Gastrocnemius medialis (tissue), 4 donors: Measurements from ENCODE around the gene TIAM2. TPM values are rescaled to one million over a fixed set of nuclear protein-coding genes. Genes with fewer than 3 reads are reported as not detected.

Experiments
- ATAC-seq, 2 donors: fragments of 150-250 bp; one replicate each; pipeline ENCODE4 v1.9.1; 2016
- DNase-seq, 2 donors: peaks; one replicate each; pipeline ENCODE4 v3.0.0-alpha.2; 2019
- H3K27ac ChIP-seq, 4 donors: fragments of 200-600 bp; sonication (generic); 1 replicate in 1 of 4; 2 replicates in 3 of 4; pipeline ENCODE4 v1.5.1; 2016 to 2018; ENCODE audit warnings: mild to moderate bottlenecking in 2 of 4, moderate library complexity in 1 of 4
- H3K27me3 ChIP-seq, 3 donors: fragments of 200-600 bp; sonication (generic) in 2 of 3; 1 replicate in 1 of 3; 2 replicates in 2 of 3; pipeline versions ENCODE4 v1.5.1 to v1.6.0; 2016 to 2019; ENCODE audit warnings: mild to moderate bottlenecking in 1 of 3, moderate library complexity in 1 of 3
- H3K36me3 ChIP-seq, 2 donors: fragments of 200-600 bp; sonication (generic) in 1 of 2; one replicate each; pipeline ENCODE4 v1.5.1; 2017 to 2018
- H3K4me1 ChIP-seq, 2 donors: fragments of 200-600 bp; sonication (generic) in 1 of 2; one replicate each; pipeline ENCODE4 v1.5.1; 2016 to 2017; ENCODE audit warnings: mild to moderate bottlenecking in 2 of 2
- H3K4me3 ChIP-seq, 4 donors: fragments of 200-600 bp; sonication (generic) in 3 of 4; 1 replicate in 1 of 4; 2 replicates in 3 of 4; pipeline ENCODE4 v1.5.1; 2016 to 2019; ENCODE audit warnings: mild to moderate bottlenecking in 2 of 4
- H3K9me3 ChIP-seq, 3 donors: fragments of 200-600 bp; sonication (generic) in 2 of 3; 1 replicate in 1 of 3; 2 replicates in 2 of 3; pipeline ENCODE4 v1.5.1; 2016 to 2019
- CTCF ChIP-seq, 5 experiments: fragments of 450-650 bp in 3 of 5; fragments of 200-600 bp in 2 of 5; sonication (generic) in 2 of 5; IDR thresholded peaks in 4 of 5; conservative IDR thresholded peaks in 1 of 5; 1 replicate in 4 of 5; 2 replicates in 1 of 5; pipeline ENCODE4 v1.5.1; 2016 to 2019; ENCODE audit warnings: antibody characterized with exemption in 5 of 5, mild to moderate bottlenecking in 3 of 5, moderate library complexity in 3 of 5
- POLR2A ChIP-seq, 2 donors: fragments of 450-650 bp; IDR thresholded peaks; one replicate each; pipeline ENCODE4 v1.6.1; 2017; ENCODE audit warnings: antibody characterized with exemption in 2 of 2, mild to moderate bottlenecking in 2 of 2, moderate library complexity in 2 of 2
- in situ Hi-C, 4 donors: fragments of 200-750 bp; cut with MboI; loops; one replicate each; pipeline versions ENCODE4 v1.15.0 to v1.8.0; 2017; ENCODE audit warnings: low sequenced_read_pairs in 4 of 4
- intact Hi-C: fragments of 100-400 bp; cut with DNase I; formaldehyde crosslinking; loops from one replicate; pipeline ENCODE4 v1.15.1; 2023; ENCODE audit warnings: low total_unique reads
- total RNA-seq, 4 donors: library from RNA; depleted of rRNA; stranded (reverse); fragments of >200 nt; gene quantifications; one replicate each; pipeline versions ENCODE4 v1.1.0 to v1.2.3, GENCODE V29; 2016

Gene TIAM2
- total RNA-seq, 4 donors from 2014 or later: 4.4 to 18.8 (median 13.6) TPM

DNA sequence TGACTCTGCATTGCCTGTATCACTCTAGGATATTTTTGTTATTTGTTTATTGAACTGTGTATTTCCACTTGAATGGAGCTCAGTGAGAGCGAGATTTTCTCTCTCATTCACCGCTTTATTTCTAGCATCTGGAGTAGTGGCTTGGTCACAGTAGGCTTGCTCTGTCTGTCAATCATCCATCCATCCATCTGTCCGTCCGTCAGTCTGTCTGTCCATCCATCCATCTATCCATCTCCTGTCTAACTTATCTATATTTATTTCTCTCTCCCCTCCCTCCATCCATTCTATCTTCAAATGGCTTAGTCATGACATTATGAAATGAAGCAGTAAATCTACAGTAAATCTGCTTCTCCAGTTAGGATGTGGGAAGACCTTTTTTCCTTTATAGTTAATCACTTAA is 94.6 kb downstream of the TIAM2 start:
- H3K4me1 ChIP-seq: no peaks in the 10 kb centered on the region
- intact Hi-C loops: no loop called here
- ATAC-seq (no peak), DNase-seq (no peak)
- no peak overlapping the region for H3K27ac ChIP-seq
- no peak overlapping the region for H3K4me3 ChIP-seq
- TF ChIP-seq CTCF (IDR thresholded peaks at IDR 0.05 in 4 of 5, conservative IDR thresholded peaks at IDR 0.05 in 1 of 5) (no peak), POLR2A (IDR thresholded peaks at IDR 0.05) (no peak)
- H3K36me3 ChIP-seq: no peaks in the 10 kb centered on the region
- in situ Hi-C loops: no loop called here
- H3K9me3 ChIP-seq: no peaks in the 10 kb centered on the region
- no peaks in the 10 kb centered on the region for H3K27me3 ChIP-seq

- TF ChIP-seq POLR2A (IDR thresholded peaks at IDR 0.05) (no peak), CTCF (IDR thresholded peaks at IDR 0.05 in 4 of 5, conservative IDR thresholded peaks at IDR 0.05 in 1 of 5) (no peak)
- no peak for ATAC-seq
- Histone ChIP-seq H3K4me3 (no peak overlapping the region), H3K9me3 (no peaks in the 10 kb centered on the region), H3K4me1 (no peaks in the 10 kb centered on the region), H3K36me3 (no peaks in the 10 kb centered on the region), H3K27ac (no peak overlapping the region), H3K27me3 (no peaks in the 10 kb centered on the region)
- in situ Hi-C loops: no loop called here
- no peak for DNase-seq
- intact Hi-C loops: no loop called here
These were observed 95.1 kb downstream of the TIAM2 start for GRCh38 chr6:155090166-155090565.

GRCh38 chr6:155091756-155092155 is 96.6 kb downstream of the TIAM2 start:
- no peak overlapping the region for H3K4me3 ChIP-seq
- intact Hi-C loops: no loop called here
- TF ChIP-seq CTCF (IDR thresholded peaks at IDR 0.05 in 4 of 5, conservative IDR thresholded peaks at IDR 0.05 in 1 of 5) (no peak), POLR2A (IDR thresholded peaks at IDR 0.05) (no peak)

DNA sequence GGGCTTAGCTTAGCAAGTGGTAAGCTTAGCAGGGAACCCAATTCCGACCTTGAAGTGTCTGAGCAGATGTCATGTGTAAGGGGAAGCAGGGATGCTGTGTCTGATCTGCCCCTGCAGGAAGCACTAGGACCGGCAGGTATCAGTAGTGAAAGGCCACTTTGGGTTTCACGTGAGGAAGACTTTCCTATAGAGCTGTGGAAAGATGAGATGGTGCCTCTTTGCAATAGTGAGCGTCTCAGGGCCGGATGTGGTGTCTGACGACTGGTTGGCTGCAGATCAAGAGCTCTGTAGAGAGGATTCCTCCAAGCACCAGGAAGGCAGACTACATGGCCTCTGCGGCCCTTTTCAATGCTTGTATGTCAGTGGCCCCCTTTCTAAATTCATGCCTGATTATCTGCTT is 98.3 kb downstream of the TIAM2 start:
- no peaks in the 10 kb centered on the region for H3K4me1 ChIP-seq
- ATAC-seq: no peak
- H3K9me3 ChIP-seq: no peaks in the 10 kb centered on the region
- TF ChIP-seq CTCF (IDR thresholded peaks at IDR 0.05 in 4 of 5, conservative IDR thresholded peaks at IDR 0.05 in 1 of 5): no peak
- no peak for TF ChIP-seq POLR2A (IDR thresholded peaks at IDR 0.05)
- in situ Hi-C loops: no loop called here
- no peaks in the 10 kb centered on the region for H3K36me3 ChIP-seq
- no peak for DNase-seq
- no peaks in the 10 kb centered on the region for H3K27me3 ChIP-seq
- H3K27ac ChIP-seq: no peak overlapping the region
- no peak overlapping the region for H3K4me3 ChIP-seq
- intact Hi-C loops: no loop called here

More at GRCh38 chr6:155091756-155092155, 96.6 kb downstream of the TIAM2 start:
- Histone ChIP-seq H3K9me3 (no peaks in the 10 kb centered on the region), H3K36me3 (no peaks in the 10 kb centered on the region), H3K4me1 (no peaks in the 10 kb centered on the region), H3K27ac (no peak overlapping the region), H3K27me3 (no peaks in the 10 kb centered on the region)
- in situ Hi-C loops: no loop called here
- no peak for ATAC-seq
- DNase-seq: no peak

GRCh38 chr6:155100087-155100486 is 105.0 kb downstream of the TIAM2 start:
- in situ Hi-C loops (no loop called here), intact Hi-C loops (no loop called here)
- H3K9me3 ChIP-seq: no peaks in the 10 kb centered on the region
- no peak overlapping the region for H3K27ac ChIP-seq
- no peaks in the 10 kb centered on the region for H3K36me3 ChIP-seq
- no peaks in the 10 kb centered on the region for H3K4me1 ChIP-seq
- peak; percentile 89 to 91 for ATAC-seq
- H3K4me3 ChIP-seq: peak overlapping the region in 1 of 4 donors; percentile 24
- no peak for TF ChIP-seq POLR2A (IDR thresholded peaks at IDR 0.05)
- TF ChIP-seq CTCF (IDR thresholded peaks at IDR 0.05 in 4 of 5, conservative IDR thresholded peaks at IDR 0.05 in 1 of 5): no peak
- H3K27me3 ChIP-seq: no peaks in the 10 kb centered on the region
- peak; percentile 53 to 67 for DNase-seq
